ENCODE measurements around the gene OR4D1.
"Not testable (repeated sequence)": the region's sequence is repeated elsewhere in the genome, so short reads cannot be mapped to it uniquely, and the experiment has no call there.

OR4D1 gene

GRCh38 chr17:58147930-58148434 is at the start of gene OR4D1:
OR4D1 (plus strand) TSS chr17:58148384; CDS start chr17:58155154, 6,770 bp downstream.
- no peak for DNase-seq (ENCODE audit: low read depth in 2 of 2)

DNA sequence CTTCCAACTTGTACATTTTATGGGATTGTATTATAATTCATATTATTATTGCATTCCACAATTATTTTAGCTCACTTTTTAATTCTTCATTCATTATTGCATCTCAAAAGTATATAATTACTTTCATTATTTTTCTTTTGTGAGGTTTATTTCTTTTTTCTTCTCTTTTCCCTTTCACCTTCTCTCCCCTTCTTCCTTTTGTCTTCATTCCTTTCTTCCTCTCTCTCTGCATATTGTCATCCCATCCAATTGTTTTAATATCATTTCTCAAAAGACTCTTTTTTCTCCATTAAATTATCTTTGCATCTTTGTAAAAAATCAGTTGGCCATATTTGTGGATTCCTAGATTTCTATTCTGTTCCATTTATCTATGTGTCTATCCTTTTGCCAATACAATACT is 47.7 kb upstream of the OR4D1 start:
- DNase-seq (ENCODE audit: low read depth in 2 of 2), result no peak

DNA sequence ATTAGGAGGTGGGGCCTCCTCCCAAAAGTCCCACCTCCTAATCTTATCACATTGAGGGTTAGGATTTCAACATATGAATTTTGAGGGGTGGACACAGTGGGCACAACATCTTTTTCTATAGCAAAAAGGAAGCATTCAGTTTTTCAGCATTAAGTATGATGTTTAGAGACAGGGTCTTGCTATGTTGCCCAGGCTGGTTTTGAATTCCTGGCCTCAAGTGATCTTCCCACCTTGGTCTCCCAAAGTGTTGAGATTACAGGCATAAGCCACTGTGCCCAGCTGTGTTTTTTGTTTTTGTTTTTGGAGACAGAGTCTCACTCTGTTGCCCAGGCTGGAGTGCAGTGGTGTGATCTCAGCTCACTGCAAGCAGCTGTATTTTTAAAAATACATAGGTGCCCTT is 46.3 kb upstream of the OR4D1 start:
- not testable (repeated sequence) for DNase-seq (ENCODE audit: low read depth in 2 of 2)

DNA sequence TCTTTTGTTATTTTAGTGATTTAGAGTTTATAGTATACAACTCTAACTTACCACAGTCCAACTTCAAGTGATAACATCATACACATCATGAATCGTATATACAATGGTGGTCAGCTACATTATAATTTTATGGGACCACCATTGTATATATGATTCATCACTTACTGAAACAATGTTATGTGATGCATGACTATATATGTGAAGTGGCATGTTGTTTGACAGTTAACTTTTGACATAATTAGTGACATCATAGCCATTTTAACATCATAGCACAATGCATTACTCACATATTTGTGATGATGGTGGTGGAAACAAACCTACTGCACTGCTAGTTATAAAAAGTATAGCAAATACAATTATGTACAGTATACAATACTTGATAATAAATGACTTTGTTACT is 43.1 kb upstream of the OR4D1 start:
- DNase-seq (ENCODE audit: low read depth in 2 of 2), result no peak

GRCh38 chr17:58107306-58107705 is 40.9 kb upstream of the OR4D1 start:
- DNase-seq (ENCODE audit: low read depth in 2 of 2), result no peak

DNA sequence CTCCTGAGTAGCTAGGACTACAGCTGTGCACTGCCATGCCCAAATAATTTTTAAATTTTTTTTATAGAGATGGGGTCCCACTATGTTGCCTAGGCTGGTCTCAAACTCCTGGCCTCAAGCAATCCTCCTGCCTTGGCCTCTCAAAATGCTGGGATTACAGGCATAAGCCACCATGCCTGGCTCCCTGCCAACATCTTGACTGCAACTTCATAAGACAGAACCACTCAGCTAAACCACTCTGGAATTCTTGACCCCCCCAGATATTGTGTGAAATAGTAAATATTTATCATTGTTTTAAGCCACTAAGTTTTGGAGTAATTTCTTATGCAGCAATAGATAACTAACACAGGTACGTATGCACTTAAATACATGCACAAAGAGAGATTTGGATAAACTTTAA is 39.0 kb upstream of the OR4D1 start:
- no peak for DNase-seq (ENCODE audit: low read depth in 2 of 2)

DNA sequence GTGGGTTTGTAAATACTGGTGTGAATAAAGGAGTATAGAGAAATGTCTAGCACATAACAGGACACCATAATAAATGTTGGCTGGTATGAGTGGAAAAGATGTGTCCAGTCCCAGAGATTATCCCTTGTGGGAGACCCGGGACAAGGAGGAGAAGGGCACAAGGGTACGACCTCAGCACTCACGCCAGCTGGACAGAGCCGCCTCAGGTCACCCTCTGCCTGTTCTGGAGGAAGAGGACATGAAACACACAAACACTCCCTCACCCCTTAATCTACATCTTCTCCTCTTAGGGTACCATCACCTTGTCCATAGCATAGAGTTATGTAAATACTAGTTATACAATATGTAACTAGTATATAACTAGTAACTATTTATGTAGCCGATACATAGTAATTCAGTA is 38.2 kb upstream of the OR4D1 start:
- no peak for DNase-seq (ENCODE audit: low read depth in 2 of 2)

DNA sequence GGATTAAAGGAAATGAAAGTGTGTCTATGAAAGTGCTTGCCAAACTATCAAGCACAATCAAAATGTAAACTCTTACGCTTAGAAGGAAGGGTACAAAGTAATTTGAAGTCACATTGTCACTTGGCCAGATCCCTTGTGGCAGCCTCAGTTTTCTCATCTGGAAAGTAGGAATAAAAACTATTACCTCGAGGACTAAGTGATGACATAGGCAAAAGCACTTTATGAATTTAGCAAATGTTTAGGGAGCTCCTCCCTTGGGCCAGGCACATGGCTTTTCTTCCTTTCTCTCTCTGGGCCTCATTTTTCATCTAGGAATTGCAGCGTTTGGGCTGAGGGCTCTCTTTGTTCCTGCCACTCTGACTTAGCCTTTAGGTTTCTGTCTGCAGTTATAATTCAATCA is 36.5 kb upstream of the OR4D1 start:
- no peak for DNase-seq (ENCODE audit: low read depth in 2 of 2)

- peak; percentile 87 to 88 for DNase-seq (ENCODE audit: low read depth in 2 of 2)
Measured at GRCh38 chr17:58112970-58113631, 35.1 kb upstream of the OR4D1 start.

DNA sequence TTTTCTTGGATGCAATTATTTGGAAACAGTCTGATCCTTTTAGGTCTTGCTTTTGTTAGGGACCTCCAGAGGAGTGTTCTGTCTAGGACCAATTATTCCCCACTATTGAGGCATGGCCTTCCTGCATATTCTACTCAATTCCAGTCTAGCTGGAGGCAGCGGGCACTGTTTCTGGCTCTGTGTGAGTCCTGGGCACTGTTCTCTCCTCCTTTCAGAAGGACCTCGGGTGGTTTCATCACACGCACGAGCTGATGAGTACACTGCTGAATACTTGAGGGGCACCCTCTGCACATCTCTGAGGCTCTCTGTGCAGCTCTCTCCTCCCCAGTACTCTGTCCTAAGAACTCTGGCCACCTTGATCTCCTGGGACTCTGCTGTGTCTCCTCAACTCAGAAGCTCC is 34.2 kb upstream of the OR4D1 start:
- DNase-seq (ENCODE audit: low read depth in 2 of 2), result no peak

- DNase-seq (ENCODE audit: low read depth in 2 of 2), result no peak
Measured at GRCh38 chr17:58117382-58117781, 30.8 kb upstream of the OR4D1 start.

- DNase-seq (ENCODE audit: low read depth in 2 of 2), result no peak
Measured at GRCh38 chr17:58119491-58119890, 28.7 kb upstream of the OR4D1 start.

- peak; percentile 6 to 10 for DNase-seq (ENCODE audit: low read depth in 2 of 2)
Measured at GRCh38 chr17:58120195-58120822, 27.9 kb upstream of the OR4D1 start.

DNA sequence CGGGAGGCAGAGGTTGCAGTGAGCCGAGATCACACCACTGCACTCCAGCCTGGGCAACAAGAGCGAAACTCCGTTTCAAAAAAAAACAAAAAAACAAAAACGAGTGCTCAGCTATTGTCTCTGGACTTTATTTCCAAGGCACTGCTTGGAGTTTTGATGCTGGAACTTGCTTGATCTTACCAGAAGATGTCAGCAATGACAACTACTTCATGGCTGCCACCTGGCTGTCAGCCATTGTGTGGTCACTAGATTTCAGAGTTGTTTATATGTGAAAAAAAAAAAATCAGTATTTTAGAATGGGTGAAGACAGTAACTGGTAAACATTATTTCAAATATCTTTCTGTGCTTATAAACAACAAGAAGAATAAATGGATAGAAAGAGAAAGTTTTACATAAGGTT is 26.3 kb upstream of the OR4D1 start:
- DNase-seq (ENCODE audit: low read depth in 2 of 2), result no peak

- no peak for DNase-seq (ENCODE audit: low read depth in 2 of 2)
Measured at GRCh38 chr17:58127846-58128245, 20.3 kb upstream of the OR4D1 start.

- not testable (repeated sequence) for DNase-seq (ENCODE audit: low read depth in 2 of 2)
Measured at GRCh38 chr17:58132697-58133096, 15.5 kb upstream of the OR4D1 start.

- no peak for DNase-seq (ENCODE audit: low read depth in 2 of 2)
Measured at GRCh38 chr17:58136669-58137279, 11.4 kb upstream of the OR4D1 start.

GRCh38 chr17:58141505-58141904 is 6.7 kb upstream of the OR4D1 start:
- DNase-seq (ENCODE audit: low read depth in 2 of 2), result no peak

DNA sequence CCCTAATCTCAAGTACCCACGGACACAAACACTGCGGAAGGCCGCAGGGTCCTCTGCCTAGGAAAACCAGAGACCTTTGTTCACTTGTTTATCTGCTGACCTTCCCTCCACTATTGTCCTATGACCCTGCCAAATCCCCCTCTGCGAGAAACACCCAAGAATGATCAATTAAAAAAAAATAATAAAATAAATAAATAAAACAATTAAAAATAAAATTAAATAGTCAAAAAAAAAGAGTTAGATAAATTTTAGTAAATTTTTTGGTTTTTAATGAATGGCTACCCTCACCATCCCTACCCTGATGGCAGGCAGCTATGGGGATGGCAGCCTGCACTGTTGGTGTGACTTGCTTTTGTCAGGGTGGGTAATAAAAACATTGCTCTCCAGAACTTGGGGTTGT is 4.8 kb upstream of the OR4D1 start:
- not testable (repeated sequence) for DNase-seq (ENCODE audit: low read depth in 2 of 2)

- no peak for DNase-seq (ENCODE audit: low read depth in 2 of 2)
Measured at GRCh38 chr17:58144801-58145200, 3.4 kb upstream of the OR4D1 start.

- no peak for DNase-seq (ENCODE audit: low read depth in 2 of 2)
Measured at GRCh38 chr17:58148609-58149008, 425 bp downstream of the OR4D1 start.

DNA sequence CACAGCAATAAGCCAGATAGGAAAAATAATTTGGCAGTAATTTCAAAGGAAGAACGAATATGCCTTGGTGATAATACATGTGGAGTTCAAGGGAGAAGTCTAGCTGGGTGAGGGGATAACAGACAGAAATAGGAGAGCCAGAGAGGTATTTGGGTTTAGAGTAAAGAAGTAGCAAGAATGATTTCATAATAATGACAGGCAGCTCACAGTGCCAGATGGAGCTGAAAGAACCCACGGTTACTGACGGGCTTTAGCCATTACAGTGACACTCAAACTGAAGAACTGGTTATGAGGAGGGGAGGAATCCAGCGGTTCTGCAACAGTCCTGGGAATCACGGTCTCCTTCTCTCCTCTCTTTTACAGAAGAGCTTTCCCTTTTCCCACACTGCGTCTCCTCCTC is 2.2 kb downstream of the OR4D1 start:
- DNase-seq (ENCODE audit: low read depth in 2 of 2), result no peak

- DNase-seq (ENCODE audit: low read depth in 2 of 2), result peak; percentile 6 to 11
Measured at GRCh38 chr17:58153046-58153445, 4.9 kb downstream of the OR4D1 start.

Data from activated CD4-positive, alpha-beta T cell treated with anti-CD3 and anti-CD28 coated beads for 24 hours (primary cell).